ENCODE results near the gene CTNNBL1.
"Not testable (repeated sequence)": the region's sequence is repeated elsewhere in the genome, so short reads cannot be mapped to it uniquely, and the experiment has no call there.

CTNNBL1 gene

DNA sequence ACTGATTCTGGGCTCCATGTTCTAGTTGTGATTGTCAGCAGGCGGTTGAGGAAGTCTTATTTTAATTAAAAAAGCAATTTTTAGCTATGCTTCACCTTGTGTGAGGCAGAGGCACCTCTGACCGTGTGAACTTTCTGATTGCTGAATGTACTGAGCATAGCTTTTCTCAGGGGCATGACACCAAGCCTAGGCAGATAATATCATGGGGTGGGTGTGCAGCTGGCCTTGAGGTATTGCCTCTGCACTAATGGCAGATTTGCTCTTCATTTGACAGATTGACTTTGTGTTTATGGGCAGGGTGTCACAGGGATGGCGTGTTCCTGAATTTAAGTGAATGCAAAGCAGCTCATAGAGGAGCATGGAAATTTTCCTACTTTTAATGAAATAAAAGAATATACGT, 19.6 kb downstream of the CTNNBL1 start:
- Histone ChIP-seq H3K4me1 (peaks cover 45% of the 10 kb centered on the region), H3K9me3 (ENCODE audit: control insufficient read depth, low read length) (no peaks in the 10 kb centered on the region), H2AFZ (no peak overlapping the region), H3K79me2 (peaks cover 39% of the 10 kb centered on the region), H3K36me3 (ENCODE audit: control insufficient read depth, insufficient read depth, low read length) (no peaks in the 10 kb centered on the region), H3K9ac (no peak overlapping the region), H3K27ac (no peak overlapping the region), H3K27me3 (ENCODE audit: control insufficient read depth, insufficient read depth, low read length) (no peaks in the 10 kb centered on the region), H3K4me3 (ENCODE audit: low read depth, low read length) (no peak overlapping the region), H3K4me2 (ENCODE audit: low read length) (no peak overlapping the region)
- TF ChIP-seq, protein P1, sequence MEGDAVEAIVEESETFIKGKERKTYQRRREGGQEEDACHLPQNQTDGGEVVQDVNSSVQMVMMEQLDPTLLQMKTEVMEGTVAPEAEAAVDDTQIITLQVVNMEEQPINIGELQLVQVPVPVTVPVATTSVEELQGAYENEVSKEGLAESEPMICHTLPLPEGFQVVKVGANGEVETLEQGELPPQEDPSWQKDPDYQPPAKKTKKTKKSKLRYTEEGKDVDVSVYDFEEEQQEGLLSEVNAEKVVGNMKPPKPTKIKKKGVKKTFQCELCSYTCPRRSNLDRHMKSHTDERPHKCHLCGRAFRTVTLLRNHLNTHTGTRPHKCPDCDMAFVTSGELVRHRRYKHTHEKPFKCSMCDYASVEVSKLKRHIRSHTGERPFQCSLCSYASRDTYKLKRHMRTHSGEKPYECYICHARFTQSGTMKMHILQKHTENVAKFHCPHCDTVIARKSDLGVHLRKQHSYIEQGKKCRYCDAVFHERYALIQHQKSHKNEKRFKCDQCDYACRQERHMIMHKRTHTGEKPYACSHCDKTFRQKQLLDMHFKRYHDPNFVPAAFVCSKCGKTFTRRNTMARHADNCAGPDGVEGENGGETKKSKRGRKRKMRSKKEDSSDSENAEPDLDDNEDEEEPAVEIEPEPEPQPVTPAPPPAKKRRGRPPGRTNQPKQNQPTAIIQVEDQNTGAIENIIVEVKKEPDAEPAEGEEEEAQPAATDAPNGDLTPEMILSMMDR (IDR thresholded peaks at IDR 0.05) = no peak

DNA sequence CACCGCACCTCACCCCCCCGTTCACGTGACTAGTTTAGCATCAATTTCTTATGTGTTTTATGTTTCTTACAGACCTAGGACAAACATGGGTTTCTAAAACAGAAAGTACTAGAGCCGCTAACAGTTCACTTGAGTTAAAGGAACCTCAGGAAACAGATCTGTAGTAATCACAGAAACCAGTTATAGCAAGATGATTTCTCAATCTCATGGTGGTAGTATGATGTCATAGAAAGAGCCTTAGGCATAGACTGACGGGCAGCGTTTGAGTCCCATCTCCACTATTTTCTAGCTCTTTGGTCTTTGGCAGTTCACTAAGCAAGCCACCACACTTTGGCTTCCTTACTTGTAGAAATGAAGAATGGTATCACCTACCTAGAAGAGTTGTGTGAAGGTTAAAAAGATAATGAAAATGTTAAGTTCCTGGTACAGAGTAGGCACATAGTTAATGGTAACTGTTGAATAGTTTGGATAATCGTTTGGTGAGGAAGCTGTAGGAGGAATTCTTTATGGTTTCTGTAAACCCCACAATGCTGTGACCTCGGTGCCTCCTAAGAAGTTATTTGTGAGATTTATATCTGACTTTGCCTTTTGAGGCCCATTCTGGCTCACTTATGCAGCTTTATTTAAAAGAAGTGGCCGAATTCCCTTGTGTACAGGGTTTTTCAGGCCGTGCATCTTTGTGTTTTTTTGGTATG, 21.3 kb downstream of the CTNNBL1 start:
- no peaks in the 10 kb centered on the region for H3K9me3 ChIP-seq (ENCODE audit: control insufficient read depth, low read length)
- no peak overlapping the region for H2AFZ ChIP-seq
- TF ChIP-seq, protein P1 (IDR thresholded peaks at IDR 0.05) = no peak
- H3K4me2 ChIP-seq (ENCODE audit: low read length) = no peak overlapping the region
- peaks cover 39% of the 10 kb centered on the region for H3K79me2 ChIP-seq
- H3K27ac ChIP-seq = no peak overlapping the region
- H3K4me3 ChIP-seq (ENCODE audit: low read depth, low read length) = no peak overlapping the region
- H3K9ac ChIP-seq = no peak overlapping the region
- H3K4me1 ChIP-seq = peaks cover 41% of the 10 kb centered on the region
- H3K36me3 ChIP-seq (ENCODE audit: control insufficient read depth, insufficient read depth, low read length) = no peaks in the 10 kb centered on the region
- H3K27me3 ChIP-seq (ENCODE audit: control insufficient read depth, insufficient read depth, low read length) = no peaks in the 10 kb centered on the region

DNA sequence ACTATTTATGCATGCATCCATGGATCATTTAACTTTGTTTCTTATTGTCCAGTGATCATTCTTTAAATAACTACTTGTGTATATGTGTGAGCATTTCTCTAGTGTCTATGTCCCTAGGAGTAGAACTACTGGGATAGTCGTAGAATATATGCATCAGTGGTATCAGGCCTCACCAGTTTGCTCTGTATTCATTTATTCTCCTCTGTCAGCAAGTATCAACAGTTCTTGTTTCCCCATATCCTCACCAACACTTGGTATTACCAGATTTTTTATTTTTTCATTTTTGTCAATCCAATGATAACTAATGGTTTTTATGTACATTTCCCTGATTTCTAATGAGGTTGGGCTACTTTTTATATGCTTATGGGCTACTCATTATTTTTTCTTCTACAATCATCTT, 27.9 kb downstream of the CTNNBL1 start:
- TF ChIP-seq, protein P1 (IDR thresholded peaks at IDR 0.05) = no peak
- H3K27me3 ChIP-seq (ENCODE audit: control insufficient read depth, insufficient read depth, low read length) = no peaks in the 10 kb centered on the region
- no peaks in the 10 kb centered on the region for H3K4me1 ChIP-seq
- peaks cover 22% of the 10 kb centered on the region for H3K79me2 ChIP-seq
- H3K4me2 ChIP-seq (ENCODE audit: low read length) = no peak overlapping the region
- no peaks in the 10 kb centered on the region for H3K36me3 ChIP-seq (ENCODE audit: control insufficient read depth, insufficient read depth, low read length)
- no peak overlapping the region for H2AFZ ChIP-seq
- H3K27ac ChIP-seq = no peak overlapping the region
- no peak overlapping the region for H3K9ac ChIP-seq
- no peak overlapping the region for H3K4me3 ChIP-seq (ENCODE audit: low read depth, low read length)
- no peaks in the 10 kb centered on the region for H3K9me3 ChIP-seq (ENCODE audit: control insufficient read depth, low read length)

DNA sequence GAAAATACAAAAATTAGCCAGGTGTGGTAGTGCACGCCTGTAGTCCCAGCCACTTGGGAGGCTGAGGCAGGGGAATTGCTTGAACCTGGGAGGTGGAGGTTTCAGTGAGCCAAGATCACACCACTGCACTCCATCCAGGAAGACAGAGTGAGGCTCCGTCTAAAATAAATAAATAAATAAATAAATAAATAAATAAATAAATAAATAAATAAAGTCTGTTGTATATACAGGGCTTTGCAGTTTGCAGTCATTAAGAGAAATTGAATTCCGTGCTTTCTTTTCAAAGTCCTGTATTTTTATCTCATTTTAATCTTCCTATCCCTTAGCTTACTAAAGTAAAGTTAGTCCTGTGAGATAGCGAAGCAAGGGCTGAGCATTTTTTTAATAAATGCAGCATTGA, 28.5 kb downstream of the CTNNBL1 start:
- not testable (repeated sequence) for H3K9me3 ChIP-seq (ENCODE audit: control insufficient read depth, low read length); H3K4me3 ChIP-seq (ENCODE audit: low read depth, low read length); H2AFZ ChIP-seq; H3K27me3 ChIP-seq (ENCODE audit: control insufficient read depth, insufficient read depth, low read length); H3K4me1 ChIP-seq; H3K4me2 ChIP-seq (ENCODE audit: low read length); H3K36me3 ChIP-seq (ENCODE audit: control insufficient read depth, insufficient read depth, low read length); H3K9ac ChIP-seq; H3K27ac ChIP-seq
- peaks cover 20% of the 10 kb centered on the region for H3K79me2 ChIP-seq

DNA sequence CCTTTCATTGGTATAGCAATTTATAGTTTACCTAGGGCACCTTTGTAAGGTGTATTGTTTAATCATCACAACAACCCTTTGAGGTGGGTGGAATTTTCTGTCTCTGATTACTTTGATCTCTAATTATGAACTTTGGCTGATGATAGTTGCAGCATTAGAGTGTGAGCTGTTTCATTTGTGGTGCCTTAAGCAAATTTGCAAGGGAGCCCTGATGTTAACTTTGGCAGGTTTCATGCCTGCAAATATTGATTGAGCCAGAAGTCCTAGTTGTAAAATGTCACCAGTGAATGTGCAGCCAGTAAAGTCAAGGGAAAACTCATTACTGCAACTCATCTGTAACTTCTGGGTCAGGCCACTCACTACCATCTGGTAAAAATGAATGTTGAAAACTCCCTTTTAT, 29.8 kb downstream of the CTNNBL1 start:
- Histone ChIP-seq H3K9ac (no peak overlapping the region), H3K4me2 (ENCODE audit: low read length) (no peak overlapping the region), H2AFZ (no peak overlapping the region), H3K4me3 (ENCODE audit: low read depth, low read length) (no peak overlapping the region), H3K27me3 (ENCODE audit: control insufficient read depth, insufficient read depth, low read length) (no peaks in the 10 kb centered on the region), H3K36me3 (ENCODE audit: control insufficient read depth, insufficient read depth, low read length) (no peaks in the 10 kb centered on the region), H3K9me3 (ENCODE audit: control insufficient read depth, low read length) (no peaks in the 10 kb centered on the region), H3K79me2 (peaks cover 17% of the 10 kb centered on the region), H3K4me1 (no peaks in the 10 kb centered on the region), H3K27ac (no peak overlapping the region)
- TF ChIP-seq, protein P1 (IDR thresholded peaks at IDR 0.05) = no peak
